Measurements from ENCODE around the gene C1QB. TPM values are rescaled to one million over a fixed set of nuclear protein-coding genes. Genes with fewer than 3 reads are reported as not detected.
"Not testable (repeated sequence)": the region's sequence is repeated elsewhere in the genome, so short reads cannot be mapped to it uniquely, and the experiment has no call there.

The C1QB gene
- total RNA-seq, 2 experiments from 2014 or later, result not detected

DNA sequence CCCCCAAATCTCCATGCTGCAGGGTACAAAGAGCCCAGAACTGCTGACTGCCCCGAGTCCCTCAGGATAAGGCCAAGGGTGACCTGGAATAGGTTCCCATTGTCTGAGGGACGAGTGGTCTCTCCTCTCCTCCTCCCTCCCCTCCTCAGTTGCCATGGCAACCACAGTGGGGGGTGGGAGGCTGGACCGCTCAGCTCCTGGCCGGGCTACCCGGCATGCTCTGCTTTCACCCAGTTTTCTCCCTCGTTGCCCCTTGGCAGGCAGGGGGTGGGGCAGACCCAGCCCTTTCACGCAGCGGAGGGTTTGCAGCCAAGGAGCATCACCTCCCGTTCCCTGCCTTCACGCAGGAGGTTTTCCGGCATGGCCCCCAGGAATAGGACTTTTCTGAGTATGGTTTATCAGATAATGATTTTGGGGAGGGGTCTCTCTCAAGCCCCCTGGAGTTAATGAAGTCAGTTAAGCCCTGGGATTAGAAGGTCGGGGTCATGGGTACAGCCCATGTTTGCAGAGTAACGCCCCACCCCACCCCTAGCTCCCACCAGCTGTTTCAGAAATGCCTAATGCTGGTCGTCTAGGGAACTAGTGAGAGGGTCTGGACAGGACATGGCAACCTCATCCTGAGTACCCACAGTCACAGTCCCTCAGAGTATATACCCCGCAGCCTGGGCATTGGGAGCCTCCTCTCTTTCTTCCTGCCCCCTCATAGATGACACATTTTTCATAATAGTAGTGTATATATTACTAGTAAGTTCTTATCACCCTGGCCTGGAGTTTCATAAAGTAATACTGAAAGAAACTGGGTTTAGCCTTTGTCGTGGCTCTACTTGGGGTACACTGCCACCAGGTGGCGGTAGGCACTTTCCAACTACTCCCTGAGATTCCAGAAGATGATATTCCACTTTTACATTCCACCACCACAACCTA lies 20.7 kb downstream of the C1QB start:
- ChIA-PET CTCF (no interaction called here), POLR2A (no interaction called here)
- peaks cover 62% of the 10 kb centered on the region for H3K27me3 Mint-ChIP-seq
- Histone ChIP-seq H3K4me1 (ENCODE audit: insufficient read depth, low read length) (no peaks in the 10 kb centered on the region), H3K4me3 (ENCODE audit: low read length) (no peak overlapping the region), H3K27ac (ENCODE audit: low read depth in 1 of 2, low read length in 2 of 2) (no peak overlapping the region), H3K36me3 (ENCODE audit: insufficient read depth, low read length) (no peaks in the 10 kb centered on the region), H3K27me3 (ENCODE audit: control insufficient read depth in 1 of 2, insufficient read depth in 2 of 2, low read length in 2 of 2) (peaks cover 19 to 21% of the 10 kb centered on the region in 2 experiments), H3K9me3 (ENCODE audit: control insufficient read depth in 1 of 2, insufficient read depth in 1 of 2, low read length in 2 of 2) (peaks cover 0 to 11% of the 10 kb centered on the region in 2 experiments)
- ATAC-seq (ENCODE audit: poor library complexity) (no peak), DNase-seq (peak in 1 of 14 experiments; percentile 8)
- no peak overlapping the region for H3K4me3 Mint-ChIP-seq
- TF ChIP-seq CTCF (IDR thresholded peaks at IDR 0.05), result no peak
- no peaks in the 10 kb centered on the region for H3K4me1 Mint-ChIP-seq (ENCODE audit: low read depth)
- H3K36me3 Mint-ChIP-seq (ENCODE audit: low read depth), result no peaks in the 10 kb centered on the region
- H3K27ac Mint-ChIP-seq, result no peak overlapping the region
- intact Hi-C loops (cut with DNase I, micrococcal nuclease), result no loop called here
- no peaks in the 10 kb centered on the region for H3K9me3 Mint-ChIP-seq

DNA sequence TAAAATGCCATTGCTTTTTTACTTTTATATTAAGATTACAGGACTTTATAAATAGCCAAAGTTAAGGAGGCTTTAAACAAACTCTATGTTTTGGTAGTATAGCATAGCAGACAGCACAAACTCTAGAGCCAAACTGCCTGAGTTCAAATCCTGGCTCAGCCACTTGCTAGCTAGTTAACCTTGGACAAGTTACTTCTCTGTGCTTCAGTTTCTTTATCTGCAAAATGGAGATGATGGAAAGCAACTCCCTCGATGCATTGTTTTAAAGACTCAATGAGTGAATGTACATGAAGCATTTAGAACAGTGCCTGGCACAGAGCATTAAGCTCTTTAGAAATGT lies 21.3 kb downstream of the C1QB start:
- no peak overlapping the region for H3K4me3 ChIP-seq (ENCODE audit: low read length)
- Mint-ChIP-seq H3K4me3 (no peak overlapping the region), H3K36me3 (ENCODE audit: low read depth) (no peaks in the 10 kb centered on the region), H3K9me3 (no peaks in the 10 kb centered on the region), H3K27me3 (peaks cover 57% of the 10 kb centered on the region), H3K4me1 (ENCODE audit: low read depth) (no peaks in the 10 kb centered on the region), H3K27ac (no peak overlapping the region)
- no peaks in the 10 kb centered on the region for H3K36me3 ChIP-seq (ENCODE audit: insufficient read depth, low read length)
- H3K27ac ChIP-seq (ENCODE audit: low read depth in 1 of 2, low read length in 2 of 2), result no peak overlapping the region
- DNase-seq, result no peak
- TF ChIP-seq CTCF (IDR thresholded peaks at IDR 0.05), result no peak
- peaks cover 19 to 21% of the 10 kb centered on the region in 2 experiments for H3K27me3 ChIP-seq (ENCODE audit: control insufficient read depth in 1 of 2, insufficient read depth in 2 of 2, low read length in 2 of 2)
- ChIA-PET CTCF (no interaction called here), POLR2A (no interaction called here)
- no peaks in the 10 kb centered on the region for H3K4me1 ChIP-seq (ENCODE audit: insufficient read depth, low read length)
- intact Hi-C loops (cut with DNase I, micrococcal nuclease), result no loop called here
- ATAC-seq (ENCODE audit: poor library complexity), result no peak
- peaks cover 0 to 11% of the 10 kb centered on the region in 2 experiments for H3K9me3 ChIP-seq (ENCODE audit: control insufficient read depth in 1 of 2, insufficient read depth in 1 of 2, low read length in 2 of 2)

DNA sequence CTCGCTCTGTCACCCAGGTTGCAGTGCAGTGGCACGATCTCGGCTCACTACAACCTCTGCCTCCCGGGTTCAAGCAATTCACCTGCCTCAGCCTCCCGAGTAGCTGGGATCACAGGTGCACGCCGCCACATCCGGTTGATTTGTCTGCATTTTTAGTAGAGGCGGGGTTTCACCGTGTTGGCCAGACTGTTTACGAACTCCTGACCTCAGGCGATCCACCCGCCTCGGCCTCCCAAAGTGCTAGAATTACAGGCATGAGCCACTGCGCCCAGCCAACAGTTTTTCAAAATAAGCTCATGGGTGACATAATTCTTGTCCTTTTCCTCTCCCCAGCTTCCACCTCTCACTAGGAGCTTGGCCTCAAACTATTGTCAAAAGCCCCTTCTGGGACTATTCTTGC lies 23.1 kb downstream of the C1QB start:
- H3K36me3 ChIP-seq (ENCODE audit: insufficient read depth, low read length); ATAC-seq (ENCODE audit: poor library complexity); H3K4me3 Mint-ChIP-seq; H3K27ac Mint-ChIP-seq; H3K4me1 ChIP-seq (ENCODE audit: insufficient read depth, low read length); intact Hi-C loops (cut with DNase I, micrococcal nuclease); H3K9me3 Mint-ChIP-seq; H3K4me1 Mint-ChIP-seq (ENCODE audit: low read depth); H3K4me3 ChIP-seq (ENCODE audit: low read length); POLR2A ChIA-PET; H3K27ac ChIP-seq (ENCODE audit: low read depth in 1 of 2, low read length in 2 of 2); CTCF ChIA-PET; H3K36me3 Mint-ChIP-seq (ENCODE audit: low read depth); DNase-seq: not testable (repeated sequence)
- Histone ChIP-seq H3K9me3 (ENCODE audit: control insufficient read depth in 1 of 2, insufficient read depth in 1 of 2, low read length in 2 of 2) (peaks cover 0 to 11% of the 10 kb centered on the region in 2 experiments), H3K27me3 (ENCODE audit: control insufficient read depth in 1 of 2, insufficient read depth in 2 of 2, low read length in 2 of 2) (peaks cover 14 to 21% of the 10 kb centered on the region in 2 experiments)
- peaks cover 40% of the 10 kb centered on the region for H3K27me3 Mint-ChIP-seq
